DMS79 treated with DMSO at 0.1 percent for 48 hours (cell line): Measurements from ENCODE around the gene ZFHX3.
"Not testable (repeated sequence)": the region's sequence is repeated elsewhere in the genome, so short reads cannot be mapped to it uniquely, and the experiment has no call there.

ENCODE experiments used
- DNase-seq: peaks from one replicate; lab custom pipeline; 2025; lab: John Stamatoyannopoulos, UW

Gene ZFHX3

DNA sequence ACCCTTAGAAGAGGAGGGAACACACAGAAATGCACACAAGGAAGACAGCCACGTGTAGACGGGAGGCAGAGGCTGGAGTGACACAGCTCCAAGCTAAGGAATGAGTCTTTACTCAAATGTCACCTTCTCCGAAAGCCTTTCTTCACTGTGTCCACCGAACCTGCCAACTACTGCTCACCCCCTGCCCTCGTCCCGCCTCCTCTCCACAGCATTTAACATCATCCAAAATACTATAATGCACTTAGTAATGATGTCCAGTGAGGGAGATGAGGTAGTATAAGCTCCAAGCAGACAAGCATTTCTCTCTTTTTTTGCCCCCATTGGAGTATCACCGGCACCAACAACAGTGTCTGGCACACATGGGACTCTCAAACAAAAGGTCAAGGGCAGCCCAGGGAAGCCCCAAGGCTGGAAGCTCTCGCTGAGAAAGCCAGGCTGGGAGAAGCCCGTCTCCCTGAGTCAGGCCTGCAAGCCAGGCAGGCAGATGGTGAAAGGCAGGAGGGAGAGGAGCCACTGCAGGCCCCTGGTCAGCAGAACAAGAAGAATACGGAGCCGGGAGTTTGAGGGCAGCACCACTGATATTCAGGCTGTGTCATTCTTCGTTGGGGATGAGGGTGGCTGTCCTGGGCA, 25.9 kb downstream of the ZFHX3 start:
- no peak for DNase-seq

- DNase-seq, result peak; percentile 33
These were observed 27.5 kb downstream of the ZFHX3 start for GRCh38 chr16:73020409-73020884.

DNA sequence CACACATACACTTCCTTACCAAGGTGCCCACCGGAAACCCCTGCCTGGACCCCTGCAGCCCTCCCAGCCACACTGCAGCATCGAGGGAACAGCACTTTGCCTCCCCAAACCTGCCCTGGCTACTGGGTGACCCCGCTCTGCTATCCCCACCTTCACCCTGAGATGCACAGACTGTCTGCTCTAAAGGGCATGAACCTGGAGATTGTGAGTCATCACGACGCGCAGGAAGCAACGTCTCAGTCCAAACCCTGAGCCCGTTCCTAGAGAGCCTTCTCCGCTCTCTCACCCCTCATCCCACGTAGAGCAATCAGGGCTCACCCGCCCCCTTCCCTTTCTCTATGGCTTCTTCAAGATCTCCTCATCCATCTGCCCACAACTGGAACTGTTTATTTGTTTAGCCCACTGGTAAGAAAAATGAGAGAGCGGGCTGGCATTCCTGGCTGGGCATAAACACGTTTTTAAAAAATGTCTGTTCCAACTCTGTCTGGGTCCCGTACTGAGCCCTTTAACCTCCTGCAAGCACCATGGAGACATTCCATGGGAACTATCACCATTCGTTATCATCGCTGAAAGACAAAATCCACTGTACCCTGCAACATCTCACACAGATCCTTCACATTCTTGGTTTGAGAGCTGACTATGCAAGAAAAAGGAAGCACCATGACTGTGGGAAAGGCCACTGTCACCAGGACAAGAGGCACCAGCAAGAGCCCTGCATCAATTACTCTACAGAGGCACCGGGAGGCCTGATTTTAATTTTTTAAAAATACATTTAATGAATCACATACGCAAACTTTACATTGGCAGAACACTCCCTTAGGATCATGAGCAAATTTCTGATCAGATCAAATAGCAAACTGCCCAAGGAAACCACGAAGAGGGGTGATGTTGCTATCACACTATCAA, 28.2 kb downstream of the ZFHX3 start:
- DNase-seq, result peak; percentile 29

- no peak for DNase-seq
These were observed 29.0 kb downstream of the ZFHX3 start for GRCh38 chr16:73018821-73019456.

DNA sequence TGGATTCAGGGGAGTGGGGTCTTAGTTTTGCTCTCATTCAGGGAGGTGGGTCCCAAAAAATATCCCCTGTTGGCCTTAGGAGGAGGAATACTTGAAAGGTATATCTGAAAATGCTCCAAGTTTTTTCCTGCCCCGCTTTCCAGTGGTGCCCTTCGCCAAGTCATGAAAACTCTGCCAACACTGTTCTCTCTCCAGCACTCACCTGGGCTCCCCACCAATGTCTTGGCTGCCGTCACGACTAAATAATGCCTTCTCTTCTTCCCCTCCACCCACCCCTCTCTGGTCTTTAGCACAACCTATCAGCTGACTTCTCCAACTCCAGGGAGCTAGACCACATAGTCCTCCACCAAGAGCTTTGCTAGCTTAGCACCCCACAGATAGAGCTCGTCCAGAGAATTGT, 30.6 kb downstream of the ZFHX3 start:
- DNase-seq, result no peak

GRCh38 chr16:73016488-73016830, 31.5 kb downstream of the ZFHX3 start:
- no peak for DNase-seq

DNA sequence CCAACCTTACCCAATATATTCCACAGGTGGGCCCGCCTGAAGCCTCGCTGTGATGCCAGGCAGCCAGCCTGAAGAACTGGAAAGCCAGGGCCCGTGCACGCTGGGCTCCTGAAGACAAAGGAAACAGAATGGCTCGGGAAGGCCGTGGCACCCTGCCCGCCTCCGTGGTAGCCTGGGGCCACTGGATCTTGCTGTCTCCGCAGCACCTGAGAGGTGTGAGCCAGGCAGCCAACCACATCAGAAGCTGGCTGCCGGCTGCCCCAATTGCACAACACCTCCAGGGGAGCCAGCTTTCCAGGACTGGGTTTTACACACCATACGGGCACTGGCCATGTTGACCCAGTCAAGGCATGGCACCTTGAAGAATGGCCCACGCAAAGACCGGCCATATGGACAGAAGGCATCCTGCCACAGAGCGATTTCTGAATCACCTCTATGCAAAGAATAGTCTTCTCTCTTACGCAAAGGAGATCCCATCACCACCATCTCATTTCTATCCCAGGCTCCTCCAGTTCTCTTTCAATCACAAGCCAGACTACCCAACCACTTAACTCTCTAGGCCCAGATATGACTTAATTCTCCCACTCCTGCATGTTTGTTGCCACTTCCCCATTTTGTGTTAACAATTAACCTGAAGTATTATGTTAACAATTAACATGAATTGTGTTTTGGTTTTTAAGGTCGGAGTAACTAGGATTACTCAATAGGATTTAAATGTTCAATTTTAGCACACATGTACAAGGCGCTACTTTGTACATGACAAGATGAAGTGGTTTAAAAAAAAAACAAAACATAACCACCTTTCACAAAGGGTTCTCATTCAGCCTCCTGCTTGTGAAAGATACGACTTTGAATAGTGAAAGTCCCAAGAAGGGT, 32.1 kb downstream of the ZFHX3 start:
- DNase-seq, result no peak

DNA sequence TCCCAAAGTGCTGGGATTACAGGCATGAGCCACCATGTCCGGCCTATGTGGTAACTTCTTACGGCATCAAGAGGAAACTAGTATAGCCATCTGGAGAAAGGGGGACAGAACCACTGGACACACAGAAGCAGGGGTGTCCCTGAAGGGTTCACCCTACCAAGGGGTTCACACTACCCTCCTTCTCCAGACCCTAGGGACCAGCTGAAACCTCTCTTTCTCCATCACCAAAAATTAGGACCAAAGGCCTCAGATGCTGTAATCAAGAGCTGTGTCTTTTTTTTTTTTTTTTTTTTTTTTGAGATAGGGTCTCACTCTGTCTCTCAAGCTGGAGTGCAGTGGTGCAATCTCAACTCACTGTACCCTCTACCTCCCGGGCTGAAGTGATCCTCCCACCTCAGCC, 33.2 kb downstream of the ZFHX3 start:
- no peak for DNase-seq

DNA sequence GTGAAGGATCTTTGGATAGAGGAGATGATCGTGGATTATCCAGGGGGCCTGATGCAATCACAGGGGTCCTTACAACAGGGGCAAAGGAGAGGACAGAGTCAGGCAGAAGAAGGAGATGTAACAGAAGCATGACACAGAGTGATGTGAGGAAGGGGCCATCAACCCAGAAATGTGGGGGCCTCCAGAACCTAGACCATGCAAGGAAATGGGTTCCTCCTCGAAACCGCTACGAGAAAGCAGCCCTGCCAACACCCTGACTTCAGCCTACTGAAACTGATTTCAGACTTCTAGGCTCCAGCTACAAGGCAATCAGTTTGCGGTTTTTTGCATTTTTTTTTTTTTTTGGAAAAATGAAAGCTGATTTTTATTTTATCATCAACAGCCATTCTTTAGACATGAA, 34.0 kb downstream of the ZFHX3 start:
- DNase-seq, result no peak

GRCh38 chr16:73012341-73012740, 35.6 kb downstream of the ZFHX3 start:
- DNase-seq, result no peak

- DNase-seq, result peak; percentile 3
These were observed 36.0 kb downstream of the ZFHX3 start for GRCh38 chr16:73011926-73012325.

DNA sequence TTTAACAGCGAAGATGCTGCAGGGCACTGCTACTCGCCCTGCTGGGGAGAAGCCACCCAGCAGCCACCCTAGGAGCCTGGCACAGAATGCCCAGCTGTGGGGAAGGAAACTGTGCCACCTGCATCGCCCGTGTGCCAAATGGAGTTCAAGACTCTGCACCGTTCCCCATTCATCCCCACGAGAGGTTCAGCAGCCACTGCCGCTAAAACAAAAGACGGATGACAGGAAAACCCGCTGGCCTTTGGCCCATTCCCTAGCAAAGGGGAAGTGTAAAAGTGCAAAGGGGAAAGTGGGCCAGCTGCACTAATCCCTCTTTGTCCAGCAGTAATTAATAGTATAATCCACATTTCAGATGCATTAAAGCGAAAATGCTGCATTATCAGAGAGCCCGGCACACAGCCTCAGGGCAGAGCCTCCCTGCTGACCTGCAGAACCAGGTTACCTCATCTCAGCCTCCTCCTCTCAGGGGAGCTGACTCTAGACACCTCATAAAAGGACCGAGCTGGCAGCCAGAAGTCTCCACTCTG, 37.7 kb downstream of the ZFHX3 start:
- peak; percentile 54 for DNase-seq

DNA sequence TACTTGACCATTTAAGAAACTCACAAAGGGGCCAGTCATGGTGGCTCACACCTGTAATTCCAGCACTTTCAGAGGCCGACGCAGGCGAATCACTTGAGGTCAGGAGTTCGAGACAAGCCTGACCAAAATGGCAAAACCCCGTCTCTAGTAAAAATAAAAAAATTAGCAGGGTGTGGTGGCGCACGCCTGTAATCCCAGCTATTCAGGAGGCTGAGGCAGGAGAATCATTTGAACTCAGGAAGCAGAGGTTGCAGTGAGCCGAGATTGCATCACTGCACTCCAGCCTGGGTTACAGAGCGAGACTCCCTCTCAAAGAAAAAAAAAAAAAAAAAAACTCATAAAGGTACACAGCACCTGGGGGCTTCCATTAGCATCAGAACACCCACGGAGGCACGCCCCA, 38.2 kb downstream of the ZFHX3 start:
- DNase-seq, result not testable (repeated sequence)

DNA sequence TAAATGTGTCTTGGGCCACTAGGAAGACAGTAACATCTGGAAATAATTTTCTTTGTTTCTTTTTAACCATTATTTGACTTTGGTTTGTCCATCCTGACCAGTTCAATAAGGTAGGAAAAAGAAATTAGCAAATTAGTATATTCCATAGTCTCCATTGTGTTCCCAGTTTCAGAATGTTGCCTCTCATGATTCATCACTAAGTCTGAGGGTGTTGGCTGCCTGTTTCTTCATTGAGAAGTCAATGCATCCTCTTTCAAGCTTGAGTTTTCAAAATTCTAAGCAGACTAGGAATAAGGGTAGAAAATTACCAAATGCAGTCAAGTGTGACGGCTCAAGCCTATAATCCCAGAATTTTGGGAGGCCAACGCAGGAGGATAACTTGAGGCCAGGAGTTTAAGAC, 41.9 kb downstream of the ZFHX3 start:
- DNase-seq, result no peak

DNA sequence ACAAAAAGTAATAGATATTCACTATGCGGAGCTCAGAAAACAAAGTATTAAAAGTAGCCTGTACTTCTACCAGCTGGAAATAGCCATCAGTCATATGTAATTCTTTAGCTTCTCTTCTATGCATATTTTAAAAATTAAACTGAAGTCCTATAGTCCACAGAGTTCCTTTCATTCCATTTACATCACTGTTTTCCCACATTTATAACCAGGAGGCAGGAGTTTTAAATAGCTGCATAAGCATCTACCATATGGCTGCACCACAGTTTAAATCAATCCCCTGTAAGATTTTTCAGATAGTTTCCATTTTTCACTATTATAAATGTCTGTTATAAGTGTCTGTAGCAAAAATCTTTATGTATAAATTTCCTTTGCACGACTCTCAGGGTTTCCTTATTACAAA, 45.1 kb downstream of the ZFHX3 start:
- no peak for DNase-seq

GRCh38 chr16:73000907-73001521, 46.9 kb downstream of the ZFHX3 start:
- no peak for DNase-seq

GRCh38 chr16:73000020-73000906, 47.7 kb downstream of the ZFHX3 start:
- peak; percentile 16 for DNase-seq

DNA sequence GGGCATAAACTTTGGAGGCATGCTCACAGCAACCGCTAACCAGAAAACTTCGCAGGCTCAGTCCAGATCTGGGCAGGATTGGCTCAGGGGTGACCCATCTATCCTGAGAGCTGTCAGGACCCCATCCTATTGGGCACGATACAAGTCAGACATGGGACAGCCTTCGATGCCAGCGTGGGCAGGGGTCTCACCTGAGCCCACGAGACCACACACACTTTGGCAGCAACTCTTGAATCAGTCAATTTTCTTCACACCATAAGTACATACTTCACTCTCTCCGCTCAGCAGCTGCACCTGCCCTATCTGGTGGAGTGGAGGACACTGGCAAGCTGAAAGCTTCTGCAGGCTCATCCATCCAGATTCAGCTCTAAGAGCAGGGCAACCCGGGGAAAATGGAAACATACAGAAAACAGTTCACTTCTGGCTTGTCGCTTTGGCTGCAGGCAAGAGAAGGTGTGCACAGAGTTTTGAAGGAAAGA, 48.3 kb downstream of the ZFHX3 start:
- DNase-seq, result peak; percentile 59

- no peak for DNase-seq
These were observed 50.8 kb downstream of the ZFHX3 start for GRCh38 chr16:72997141-72997542.
